IMR-90 (cell line): Measurements from ENCODE around the gene DYRK2. TPM values are rescaled to one million over a fixed set of nuclear protein-coding genes. Genes with fewer than 3 reads are reported as not detected.

Experiments
- ATAC-seq: fragments of 200-7000 bp; cut with Tn5 transposase; 2 replicates; pipeline ENCODE4 v1.9.1; 2020; ENCODE audit warnings: low read depth, mild to moderate bottlenecking, moderate library complexity
- BruUV-seq: library from RNA; stranded (reverse); fragments of 400-500 nt; replicated peaks from 2 replicates; lab custom pipeline; 2021; lab: Mats Ljungman, UMichigan
- CTCF ChIA-PET: fragments of 300-600 bp; formaldehyde crosslinking; extraction: SDS; loops from one replicate; lab custom pipeline; 2021; ENCODE audit warnings: antibody characterized with exemption; lab: Yijun Ruan, JAX
- POLR2A ChIA-PET: fragments of 300-600 bp; sonication (Branson Sonifier 250); formaldehyde crosslinking; loops from one replicate; lab custom pipeline; 2022; ENCODE audit warnings: antibody characterized with exemption; ENCODE audit not compliant: unreplicated experiment; lab: Charles Lee
- DNase-seq: peaks from one replicate; pipeline ENCODE4 v3.0.0; 2013
- H2AFZ ChIP-seq: replicated peaks from 2 replicates; pipeline ENCODE3; 2013; ENCODE audit warnings: low read length, mild to moderate bottlenecking; ENCODE audit not compliant: poor library complexity
- H2AK5ac ChIP-seq: 2 replicates; pipeline ENCODE4 v1.6.1; 2013; ENCODE audit warnings: low read depth, low read length, inconsistent platforms
- H2AK9ac ChIP-seq: replicated peaks from 2 replicates; pipeline ENCODE3; 2013; ENCODE audit warnings: mild to moderate bottlenecking, low read depth, low read length, moderate library complexity; ENCODE audit not compliant: poor library complexity
- H2BK120ac ChIP-seq: 2 replicates; pipeline ENCODE4 v1.6.1; 2013; ENCODE audit warnings: low read depth, low read length, inconsistent platforms
- H2BK15ac ChIP-seq: 3 replicates; pipeline ENCODE4 v1.6.1; 2013; ENCODE audit warnings: low read depth, low read length, inconsistent platforms
- H2BK20ac ChIP-seq: 2 replicates; pipeline ENCODE4 v1.6.1; 2013; ENCODE audit warnings: low read depth, mild to moderate bottlenecking, inconsistent platforms, low read length, moderate library complexity
- H2BK5ac ChIP-seq: 2 replicates; pipeline ENCODE4 v1.6.1; 2013; ENCODE audit warnings: mild to moderate bottlenecking, low read depth, low read length, inconsistent platforms; ENCODE audit not compliant: poor library complexity, severe bottlenecking
- H3K14ac ChIP-seq: replicated peaks from 2 replicates; pipeline ENCODE4 v1.6.1; 2013; ENCODE audit warnings: low read depth, low read length, inconsistent platforms
- H3K18ac ChIP-seq: 2 replicates; pipeline ENCODE4 v1.6.1; 2013; ENCODE audit warnings: low read depth, low read length, control low read depth
- H3K23ac ChIP-seq: 2 replicates; pipeline ENCODE4 v1.6.1; 2013; ENCODE audit warnings: low read depth, low read length, inconsistent platforms
- H3K27ac ChIP-seq: 2 replicates; pipeline ENCODE4 v1.5.1; 2013; ENCODE audit warnings: mild to moderate bottlenecking, control low read depth, low read length; ENCODE audit not compliant: insufficient read depth
- H3K27me3 ChIP-seq: 2 replicates; pipeline ENCODE4 v1.6.1; 2013; ENCODE audit warnings: low read length; ENCODE audit not compliant: control insufficient read depth, insufficient read depth
- H3K36me3 ChIP-seq: 2 replicates; pipeline ENCODE4 v1.6.1; 2013; ENCODE audit warnings: low read length, mixed read lengths; ENCODE audit not compliant: control insufficient read depth, insufficient read depth
- H3K4ac ChIP-seq: 2 replicates; pipeline ENCODE4 v1.6.1; 2013; ENCODE audit warnings: low read depth, low read length, inconsistent platforms
- H3K4me1 ChIP-seq: 2 replicates; pipeline ENCODE4 v1.6.1; 2013; ENCODE audit warnings: low read length, mixed read lengths; ENCODE audit not compliant: control insufficient read depth, insufficient read depth
- H3K4me2 ChIP-seq: 2 replicates; pipeline ENCODE4 v1.6.1; 2013; ENCODE audit warnings: low read depth, mild to moderate bottlenecking, control low read depth, low read length, moderate library complexity
- H3K4me3 ChIP-seq: 2 replicates; pipeline ENCODE4 v1.5.1; 2013; ENCODE audit warnings: low read depth, mild to moderate bottlenecking, control low read depth, low read length, moderate library complexity; ENCODE audit not compliant: insufficient read depth
- H3K56ac ChIP-seq: 2 replicates; pipeline ENCODE4 v1.6.1; 2013; ENCODE audit warnings: low read length, inconsistent platforms; ENCODE audit not compliant: insufficient read depth; ENCODE audit errors: extremely low read depth
- H3K79me1 ChIP-seq, 2 experiments: 2 replicates each; pipeline ENCODE4 v1.6.1; 2013; ENCODE audit warnings: low read length in 2 of 2, inconsistent platforms in 1 of 2, low read depth in 1 of 2
- H3K9ac ChIP-seq: 2 replicates; pipeline ENCODE4 v1.6.1; 2013; ENCODE audit warnings: low read depth, low read length, control low read depth
- H3K9me1 ChIP-seq: 2 replicates; pipeline ENCODE4 v1.6.1; 2013; ENCODE audit warnings: low read length, inconsistent platforms; ENCODE audit not compliant: insufficient read depth
- H3K9me3 ChIP-seq: 2 replicates; pipeline ENCODE4 v1.6.1; 2013; ENCODE audit warnings: low read length; ENCODE audit not compliant: control insufficient read depth, insufficient read depth
- H4K20me1 ChIP-seq: 2 replicates; pipeline ENCODE4 v1.6.1; 2013; ENCODE audit warnings: low read length, inconsistent platforms; ENCODE audit not compliant: insufficient read depth
- H4K5ac ChIP-seq: 2 replicates; pipeline ENCODE4 v1.6.1; 2013; ENCODE audit warnings: mild to moderate bottlenecking, low read depth, low read length, control low read depth
- H4K8ac ChIP-seq, 2 experiments: 2 replicates each; pipeline ENCODE4 v1.6.1; 2013; ENCODE audit warnings: low read depth in 2 of 2, low read length in 2 of 2, control low read depth in 1 of 2, inconsistent platforms in 1 of 2
- H4K91ac ChIP-seq: 2 replicates; pipeline ENCODE4 v1.6.1; 2013; ENCODE audit warnings: low read depth, low read length, inconsistent platforms; ENCODE audit not compliant: insufficient read depth
- ELK1 ChIP-seq: fragments of 150-350 bp; IDR thresholded peaks from 2 replicates; pipeline ENCODE4 v1.6.1; 2016; ENCODE audit warnings: low read depth, mild to moderate bottlenecking, low read length, moderate library complexity, borderline replicate concordance
- MAZ ChIP-seq: IDR thresholded peaks from 2 replicates; pipeline ENCODE4 v1.6.1; 2012; ENCODE audit warnings: low read depth, mild to moderate bottlenecking, low read length, improper control_type of control experiment, moderate library complexity, borderline replicate concordance
- MXI1 ChIP-seq: IDR thresholded peaks from 2 replicates; pipeline ENCODE4 v1.6.1; 2012; ENCODE audit warnings: low read depth, mild to moderate bottlenecking, low read length, moderate library complexity, borderline replicate concordance
- WGBS, 2 experiments: methylation state at CpG; one replicate each; pipeline versions ENCODE4 v1.1.5 to v1.1.7; 2013; ENCODE audit warnings: missing lambda C conversion rate in 2 of 2; ENCODE audit not compliant: insufficient read length in 1 of 2; ENCODE audit errors: extremely low coverage in 2 of 2; 5-methylcytosine and 5-hydroxymethylcytosine counted together
- dilution Hi-C: fragments of 300-500 bp; cut with HindIII; formaldehyde crosslinking; loops from one replicate; pipeline ENCODE4 v1.14.3; 2018; ENCODE audit warnings: low sequenced_read_pairs; ENCODE audit not compliant: unreplicated experiment
- in situ Hi-C: fragments of 300-500 bp; cut with MboI; formaldehyde crosslinking; loops from 3 replicates; pipeline ENCODE4 v1.14.3; 2019; ENCODE audit warnings: low sequenced_read_pairs, inconsistent platforms, mixed read lengths
- intact Hi-C: fragments of 100-400 bp; cut with micrococcal nuclease; formaldehyde crosslinking; loops from 2 replicates; pipeline ENCODE4 v1.10.0; 2022
- polyA plus RNA-seq, 3 experiments: library from polyadenylated mRNA; depleted of rRNA; stranded (reverse); fragments of >200 nt; gene quantifications; 2 replicates each; pipeline ENCODE4 v1.2.3, GENCODE V29; 2012; ENCODE audit warnings: low replicate concordance in 1 of 3
- total RNA-seq: library from RNA; depleted of rRNA; stranded (reverse); fragments of >200 nt; gene quantifications from 2 replicates; pipeline ENCODE4 v1.2.3, GENCODE V29; 2012

Gene DYRK2
- total and polyA plus RNA-seq, 2 of the 4 experiments (the other 2 are of a cell fraction): 16.3 to 23.1 TPM

- TF ChIP-seq MXI1: no peak
- no peak for TF ChIP-seq ELK1
- peak; percentile 25; the same call in 1 of the 2 replicates for TF ChIP-seq MAZ
- intact Hi-C loops (loop anchor here (1.0 to 5.0 kb wide), 4 partner anchors 178 to 381 kb away; partner anchors contain the start of gene CAND1), in situ Hi-C loops (loop anchor here (5.0 to 10.0 kb wide), 3 partner anchors 215 to 295 kb away; no protein-coding TSS in a partner anchor), dilution Hi-C loops (no loop called here)
- POLR2A ChIA-PET: no interaction called here
- peak overlapping the region; percentile 92 for H3K27ac ChIP-seq
- H3K14ac ChIP-seq: peak overlapping the region; percentile 99
- peak overlapping the region; percentile 50 for H2AK5ac ChIP-seq
- peak overlapping the region; percentile 100 for H3K4me3 ChIP-seq
- peaks cover 6% of the 10 kb centered on the region; the same call in 1 of the 2 replicates for H3K4me1 ChIP-seq
- no peak for DNase-seq
- H3K4ac ChIP-seq: peak overlapping the region; percentile 91
- H3K79me1 ChIP-seq: peaks cover 9 to 39% of the 10 kb centered on the region in 2 experiments
- H2BK5ac ChIP-seq: peak overlapping the region; percentile 95
- 1% methylated on average over 22 of the region's 65 CpGs; no CpG with 5 or more reads in 1 of the 2 experiments for WGBS, 2 experiments
- H2BK20ac ChIP-seq: peak overlapping the region; percentile 44; the same call in 1 of the 2 replicates
- H3K27me3 ChIP-seq: no peaks in the 10 kb centered on the region
- H3K56ac ChIP-seq: peak overlapping the region; percentile 78
- BruUV-seq: no TSS peak
- peaks cover 34% of the 10 kb centered on the region for H4K20me1 ChIP-seq
- H2AK9ac ChIP-seq: peak overlapping the region; percentile 89
- H2BK120ac ChIP-seq: peak overlapping the region; percentile 79
- peak; percentile 22 for ATAC-seq
- peak overlapping the region; percentile 99 for H3K23ac ChIP-seq
- CTCF ChIA-PET: no interaction called here
- peak overlapping the region; percentile 96 for H2AFZ ChIP-seq
- H3K4me2 ChIP-seq: peak overlapping the region; percentile 94
- H4K8ac ChIP-seq: peak overlapping the region; percentile 4 to 84
- H3K9ac ChIP-seq: peak overlapping the region; percentile 81
- H4K91ac ChIP-seq: peak overlapping the region; percentile 71
- H2BK15ac ChIP-seq: no peak overlapping the region
- H3K36me3 ChIP-seq: no peaks in the 10 kb centered on the region; the same call in 1 of the 2 replicates
- peaks cover 13% of the 10 kb centered on the region for H3K9me1 ChIP-seq
- H3K9me3 ChIP-seq: no peaks in the 10 kb centered on the region
- peak overlapping the region; percentile 57 for H4K5ac ChIP-seq
- peak overlapping the region; percentile 54 for H3K18ac ChIP-seq
Measured at GRCh38 chr12:67649570-67650387, 1.2 kb downstream of the DYRK2 start.
